HepG2 (cell line): ENCODE results near the gene ADAMTSL3. TPM values are rescaled to one million over a fixed set of nuclear protein-coding genes. Genes with fewer than 3 reads are reported as not detected.

Experiments used
- ATAC-seq: fragments of 200-7000 bp; cut with Tn5 transposase; 3 replicates; pipeline ENCODE4 v1.9.1; 2020; ENCODE audit warnings: mild to moderate bottlenecking, moderate library complexity
- BruUV-seq: library from RNA; stranded (reverse); fragments of 400-500 nt; replicated peaks from 2 replicates; lab custom pipeline; 2021; lab: Mats Ljungman, UMichigan
- CTCF ChIA-PET: fragments of 300-600 bp; formaldehyde crosslinking; extraction: SDS; loops from one replicate; lab custom pipeline; 2021; ENCODE audit warnings: low total read pairs, inconsistent platforms, low intra/inter-chr PET ratio; lab: Yijun Ruan, JAX
- POLR2A ChIA-PET: fragments of 350-600 bp; sonication (Branson Sonifier 250); formaldehyde crosslinking; loops from one replicate; lab custom pipeline; 2020; ENCODE audit warnings: antibody characterized with exemption, inconsistent platforms; lab: Yijun Ruan, JAX
- DNase-seq: peaks from one replicate; pipeline ENCODE4 v3.0.0-alpha.2; 2015; ENCODE audit warnings: low spot score
- FAIRE-seq: peaks from 3 replicates; lab custom pipeline; 2011; peaks lifted over from hg19 to GRCh38; lab: Jason Lieb, UNC
- H2AFZ ChIP-seq: one replicate; pipeline ENCODE4 v1.6.1; 2011; ENCODE audit warnings: low read length, inconsistent platforms
- H3K27ac ChIP-seq: fragments of 300-600 bp; 3 replicates; pipeline ENCODE4 v1.8.0; 2011; ENCODE audit warnings: mixed run types, mild to moderate bottlenecking, mixed read lengths, low read length, inconsistent platforms; ENCODE audit not compliant: insufficient read depth; ENCODE audit errors: extremely low read length
- H3K27me3 ChIP-seq, 2 experiments: fragments of 200-600 bp in 1 of 2; 2 replicates in 1 of 2; 3 replicates in 1 of 2; pipeline versions ENCODE4 v1.6.0 to v1.8.0; 2011; ENCODE audit warnings: low read length in 2 of 2, mild to moderate bottlenecking in 2 of 2, moderate library complexity in 2 of 2, inconsistent platforms in 1 of 2; ENCODE audit not compliant: insufficient read depth in 2 of 2, control insufficient read depth in 1 of 2
- H3K36me3 ChIP-seq, 2 experiments: fragments of 200-600 bp in 1 of 2; replicated peaks in 1 of 2; 2 replicates in 1 of 2; 3 replicates in 1 of 2; pipeline versions ENCODE4 v1.5.1 to v1.8.0; 2011; ENCODE audit warnings: low read length in 2 of 2, inconsistent platforms in 1 of 2; ENCODE audit not compliant: insufficient read depth in 2 of 2, control insufficient read depth in 1 of 2
- H3K4me1 ChIP-seq: 2 replicates; pipeline ENCODE4 v1.5.1; 2012; ENCODE audit warnings: low read length, inconsistent platforms; ENCODE audit not compliant: insufficient read depth
- H3K4me2 ChIP-seq: 2 replicates; pipeline ENCODE4 v1.6.0; 2011; ENCODE audit warnings: low read depth, low read length, inconsistent platforms
- H3K4me3 ChIP-seq, 3 experiments: fragments of 200-600 bp in 1 of 3; sonication (generic), shearing (Covaris generic) in 1 of 3; replicated peaks in 1 of 3; 2 replicates each; pipeline ENCODE4 v1.5.1; 2011 to 2016; ENCODE audit warnings: low read length in 3 of 3, inconsistent platforms in 2 of 3, low read depth in 2 of 3, mild to moderate bottlenecking in 2 of 3, control low read depth in 1 of 3, mixed read lengths in 1 of 3; ENCODE audit not compliant: insufficient read depth in 1 of 3
- H3K79me2 ChIP-seq: one replicate; pipeline ENCODE4 v1.6.1; 2011; ENCODE audit warnings: low read length, inconsistent platforms; ENCODE audit not compliant: insufficient read depth
- H3K9ac ChIP-seq: 2 replicates; pipeline ENCODE4 v1.6.0; 2011; ENCODE audit warnings: mild to moderate bottlenecking, low read depth, low read length, inconsistent platforms; ENCODE audit not compliant: insufficient read depth
- H3K9me3 ChIP-seq: 2 replicates; pipeline ENCODE4 v1.5.1; 2012; ENCODE audit warnings: mild to moderate bottlenecking, low read length
- H4K20me1 ChIP-seq: 2 replicates; pipeline ENCODE4 v1.6.0; 2011; ENCODE audit warnings: inconsistent platforms, mild to moderate bottlenecking, low read length, moderate library complexity; ENCODE audit not compliant: insufficient read depth
- ARHGAP35 ChIP-seq: sonication (generic); formaldehyde crosslinking; IDR thresholded peaks from 2 replicates; pipeline ENCODE4 v1.9.0; 2022; ENCODE audit warnings: mild to moderate bottlenecking, inconsistent platforms, moderate library complexity, missing genetic modification reagents, borderline replicate concordance
- JARID2 ChIP-seq: sonication (generic); formaldehyde crosslinking; IDR thresholded peaks from 2 replicates; pipeline ENCODE4 v1.8.1; 2023; ENCODE audit warnings: missing genetic modification reagents, inconsistent platforms; ENCODE audit not compliant: insufficient replicate concordance
- PCBP2 ChIP-seq: fragments of 200-400 bp; formaldehyde crosslinking; optimal IDR thresholded peaks from 2 replicates; pipeline ENCODE3; 2018; ENCODE audit warnings: low read length, low read depth; ENCODE audit not compliant: poor library complexity, severe bottlenecking
- PPARG ChIP-seq: conservative IDR thresholded peaks from 2 replicates; pipeline ENCODE4 v1.6.1; 2016; ENCODE audit warnings: missing biosample characterization, missing genetic modification reagents
- RFX3 ChIP-seq: IDR thresholded peaks from 2 replicates; pipeline ENCODE4 v1.6.1; 2016; ENCODE audit warnings: missing biosample characterization, missing genetic modification reagents
- SMYD3 ChIP-seq: sonication (generic); formaldehyde crosslinking; IDR thresholded peaks from 2 replicates; pipeline ENCODE4 v1.8.1; 2023; ENCODE audit warnings: mild to moderate bottlenecking, missing genetic modification reagents
- XBP1 ChIP-seq: sonication (generic); formaldehyde crosslinking; IDR thresholded peaks from 2 replicates; pipeline ENCODE4 v1.5.0; 2020; ENCODE audit warnings: missing genetic modification reagents
- ZNF333 ChIP-seq: sonication (generic); formaldehyde crosslinking; IDR thresholded peaks from 2 replicates; pipeline ENCODE4 v1.4.0; 2020; ENCODE audit warnings: mild to moderate bottlenecking, missing genetic modification reagents, borderline replicate concordance
- ZNF446 ChIP-seq: sonication (generic); formaldehyde crosslinking; IDR thresholded peaks from 2 replicates; pipeline ENCODE4 v1.5.0; 2020; ENCODE audit warnings: mild to moderate bottlenecking, missing genetic modification reagents
- ZNF567 ChIP-seq: sonication (generic); formaldehyde crosslinking; IDR thresholded peaks from 2 replicates; pipeline ENCODE4 v1.8.1; 2023; ENCODE audit warnings: mild to moderate bottlenecking, missing genetic modification reagents, borderline replicate concordance
- WGBS: methylation state at CpG from one replicate; pipeline ENCODE4 v1.1.6; 2017; ENCODE audit warnings: low lambda C conversion rate; 5-methylcytosine and 5-hydroxymethylcytosine counted together
- in situ Hi-C: cut with HindIII; loops from 2 replicates; pipeline ENCODE4 v1.10.0; 2017; ENCODE audit warnings: low pct_unique_long_range_greater_than_20kb; ENCODE audit not compliant: extremely low pct_ligation_motif_present
- intact Hi-C: fragments of 100-400 bp; cut with micrococcal nuclease; formaldehyde crosslinking; loops from one replicate; pipeline ENCODE4 v1.10.0; 2022; ENCODE audit not compliant: unreplicated experiment
- polyA plus RNA-seq, 8 experiments: library from polyadenylated mRNA; depleted of rRNA in 3 of 8; stranded (reverse) in 7 of 8; unstranded in 1 of 8; fragments of >200 nt; fragmentation: Illumina TruSeq in 4 of 8; extraction: Trizol in 4 of 8; gene quantifications; 2 replicates each; pipeline versions ENCODE4 v1.2.1 to v1.2.3, GENCODE V29; 2011 to 2016; ENCODE audit warnings: low read depth in 4 of 8, missing spikeins in 1 of 8, mixed read lengths in 1 of 8; ENCODE audit not compliant: insufficient read depth in 1 of 8
- total RNA-seq, 5 experiments: library from RNA; depleted of rRNA; stranded (reverse); fragments of >200 nt; fragmentation: Illumina TruSeq; extraction: Trizol; gene quantifications; 2 replicates each; pipeline ENCODE4 v1.2.3, GENCODE V29; 2016; ENCODE audit warnings: low read depth in 1 of 5
- TF ChIP-seq, protein P1 (sequence below): sonication (generic); formaldehyde crosslinking; IDR thresholded peaks from 2 replicates; pipeline ENCODE4 v1.4.0; 2020; ENCODE audit warnings: mild to moderate bottlenecking, missing genetic modification reagents
- TF ChIP-seq, protein P2 (sequence below): sonication (generic); formaldehyde crosslinking; IDR thresholded peaks from 2 replicates; pipeline ENCODE4 v1.5.0; 2020; ENCODE audit warnings: mild to moderate bottlenecking, missing genetic modification reagents, moderate library complexity

Gene ADAMTSL3
- total and polyA plus RNA-seq, 2 of the 13 experiments (the other 11 are each of a cell fraction or from before 2014, with no cell fraction given) = 0.04 to 0.09 TPM

GRCh38 chr15:83783227-83783626, 129.3 kb downstream of the ADAMTSL3 start:
- no peak overlapping the region for H2AFZ ChIP-seq
- no peaks in the 10 kb centered on the region for H3K79me2 ChIP-seq
- H3K36me3 ChIP-seq = no peaks in the 10 kb centered on the region
- FAIRE-seq = no peak
- no peaks in the 10 kb centered on the region for H3K4me1 ChIP-seq
- H3K27ac ChIP-seq = no peak overlapping the region
- POLR2A ChIA-PET = no interaction called here
- no peaks in the 10 kb centered on the region; the same call in 1 of the 2 replicates for H4K20me1 ChIP-seq
- intact Hi-C loops (no loop called here), in situ Hi-C loops (no loop called here)
- no peak overlapping the region for H3K9ac ChIP-seq
- no peak for ATAC-seq
- CTCF ChIA-PET = no interaction called here
- no peak overlapping the region for H3K4me3 ChIP-seq
- H3K9me3 ChIP-seq = no peaks in the 10 kb centered on the region
- no peak overlapping the region for H3K4me2 ChIP-seq
- 0% methylated on average over 1 of the region's 1 CpG for WGBS
- H3K27me3 ChIP-seq = no peaks in the 10 kb centered on the region
- no TSS peak for BruUV-seq
- DNase-seq = no peak
- TF ChIP-seq, protein P1, sequence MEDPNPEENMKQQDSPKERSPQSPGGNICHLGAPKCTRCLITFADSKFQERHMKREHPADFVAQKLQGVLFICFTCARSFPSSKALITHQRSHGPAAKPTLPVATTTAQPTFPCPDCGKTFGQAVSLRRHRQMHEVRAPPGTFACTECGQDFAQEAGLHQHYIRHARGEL (CRISPR knock-in tag) = no peak
- TF ChIP-seq ARHGAP35 (CRISPR knock-in tag) (no peak), PCBP2 (no peak), SMYD3 (CRISPR knock-in tag) (no peak), ZNF446 (CRISPR knock-in tag) (no peak), JARID2 (CRISPR knock-in tag) (no peak), ZNF567 (CRISPR knock-in tag) (no peak), XBP1 (CRISPR knock-in tag) (no peak), PPARG (no peak), RFX3 (no peak), ZNF333 (CRISPR knock-in tag) (no peak)
- TF ChIP-seq, protein P2, sequence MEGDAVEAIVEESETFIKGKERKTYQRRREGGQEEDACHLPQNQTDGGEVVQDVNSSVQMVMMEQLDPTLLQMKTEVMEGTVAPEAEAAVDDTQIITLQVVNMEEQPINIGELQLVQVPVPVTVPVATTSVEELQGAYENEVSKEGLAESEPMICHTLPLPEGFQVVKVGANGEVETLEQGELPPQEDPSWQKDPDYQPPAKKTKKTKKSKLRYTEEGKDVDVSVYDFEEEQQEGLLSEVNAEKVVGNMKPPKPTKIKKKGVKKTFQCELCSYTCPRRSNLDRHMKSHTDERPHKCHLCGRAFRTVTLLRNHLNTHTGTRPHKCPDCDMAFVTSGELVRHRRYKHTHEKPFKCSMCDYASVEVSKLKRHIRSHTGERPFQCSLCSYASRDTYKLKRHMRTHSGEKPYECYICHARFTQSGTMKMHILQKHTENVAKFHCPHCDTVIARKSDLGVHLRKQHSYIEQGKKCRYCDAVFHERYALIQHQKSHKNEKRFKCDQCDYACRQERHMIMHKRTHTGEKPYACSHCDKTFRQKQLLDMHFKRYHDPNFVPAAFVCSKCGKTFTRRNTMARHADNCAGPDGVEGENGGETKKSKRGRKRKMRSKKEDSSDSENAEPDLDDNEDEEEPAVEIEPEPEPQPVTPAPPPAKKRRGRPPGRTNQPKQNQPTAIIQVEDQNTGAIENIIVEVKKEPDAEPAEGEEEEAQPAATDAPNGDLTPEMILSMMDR (CRISPR knock-in tag) = no peak
- TF ChIP-seq, all 625 proteins: peak for 0
